Gastroesophageal sphincter (tissue), 3 donors: ENCODE results near the gene MSANTD1.

ENCODE experiments used
- CTCF ChIP-seq, 4 experiments: fragments of 200-600 bp in 2 of 4; fragments of 450-650 bp in 2 of 4; sonication (generic) in 1 of 4; IDR thresholded peaks; one replicate each; pipeline ENCODE4 v1.5.1; 2017 to 2019; ENCODE audit warnings: antibody characterized with exemption in 4 of 4, mild to moderate bottlenecking in 2 of 4, moderate library complexity in 2 of 4
- POLR2A ChIP-seq, 2 donors: fragments of 450-650 bp; IDR thresholded peaks; one replicate each; pipeline ENCODE4 v1.6.1; 2017; ENCODE audit warnings: antibody characterized with exemption in 2 of 2, mild to moderate bottlenecking in 2 of 2, moderate library complexity in 1 of 2

DNA sequence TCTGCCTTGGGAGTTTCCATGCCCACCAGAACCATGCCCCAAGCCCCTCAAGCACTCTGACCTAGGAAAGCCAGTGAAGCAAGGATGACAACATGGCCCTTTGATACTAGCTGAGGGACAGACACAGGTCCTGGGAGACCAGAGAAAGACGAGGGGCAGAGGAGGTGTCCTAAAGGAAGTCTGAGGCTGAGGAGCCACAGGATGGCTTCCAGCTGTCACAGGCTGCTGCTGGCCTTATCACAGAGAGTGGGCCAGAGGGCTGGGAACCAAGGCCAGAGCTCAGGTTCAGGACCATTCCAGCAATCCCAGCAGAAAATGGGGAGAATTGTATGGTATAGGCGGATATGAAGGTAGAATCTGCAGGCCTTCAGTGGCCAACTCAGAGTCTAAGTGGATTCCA is 31.7 kb upstream of the MSANTD1 start:
- TF ChIP-seq CTCF (IDR thresholded peaks at IDR 0.05) (no peak), POLR2A (IDR thresholded peaks at IDR 0.05) (no peak)
